NCI-H146 treated with DMSO at 0.1 percent for 48 hours (cell line): ENCODE measurements around the gene TMEM134.
A peak's percentile ranks its signal among the peaks of the same experiment; 100 is the strongest.

ENCODE experiments used
- DNase-seq: peaks from one replicate; lab custom pipeline; 2025; ENCODE audit not compliant: unreplicated experiment; lab: John Stamatoyannopoulos, UW

The TMEM134 gene

GRCh38 chr11:67423891-67424613, 45.0 kb downstream of the TMEM134 start:
- DNase-seq, result no peak

- no peak for DNase-seq
Measured at GRCh38 chr11:67423466-67423865, 45.6 kb downstream of the TMEM134 start.

GRCh38 chr11:67422891-67423290, 46.2 kb downstream of the TMEM134 start:
- DNase-seq, result no peak

- DNase-seq, result no peak
Measured at GRCh38 chr11:67421430-67422031, 47.5 kb downstream of the TMEM134 start.

- peak; percentile 92 for DNase-seq
Measured at GRCh38 chr11:67420646-67421429, 48.2 kb downstream of the TMEM134 start.

GRCh38 chr11:67420147-67420645, 48.9 kb downstream of the TMEM134 start:
- DNase-seq, result no peak

GRCh38 chr11:67419325-67420049, 49.6 kb downstream of the TMEM134 start:
- no peak for DNase-seq

GRCh38 chr11:67418476-67419281, 50.4 kb downstream of the TMEM134 start:
- no peak for DNase-seq

- no peak for DNase-seq
Measured at GRCh38 chr11:67417425-67417824, 51.6 kb downstream of the TMEM134 start.

- DNase-seq, result no peak
Measured at GRCh38 chr11:67416416-67417335, 52.4 kb downstream of the TMEM134 start.

- no peak for DNase-seq
Measured at GRCh38 chr11:67415501-67416304, 53.3 kb downstream of the TMEM134 start, which contains the start of gene CARNS1. Gene CARNS1, plus strand, starts transcription at chr11:67415678. Its CDS starts 522 bp downstream, at chr11:67416200.

- no peak for DNase-seq
Measured at GRCh38 chr11:67413266-67413849, 55.7 kb downstream of the TMEM134 start.

- DNase-seq, result no peak
Measured at GRCh38 chr11:67412495-67413179, 56.4 kb downstream of the TMEM134 start.

- DNase-seq, result no peak
Measured at GRCh38 chr11:67411785-67412152, 57.3 kb downstream of the TMEM134 start.
